Large intestine (tissue), 3 donors: ENCODE data around the gene TRAK2. TPM values are rescaled to one million over a fixed set of nuclear protein-coding genes. Genes with fewer than 3 reads are reported as not detected.
A peak's percentile ranks its signal among the peaks of the same experiment; 100 is the strongest.

Experiments used
- DNase-seq, 2 donors: peaks; one replicate each; pipeline versions ENCODE4 v3.0.0 to v3.0.0-alpha.2; 2013
- H3K27ac ChIP-seq: one replicate; pipeline ENCODE4 v1.5.1; 2013; ENCODE audit warnings: low read length
- H3K27me3 ChIP-seq: 2 replicates; pipeline ENCODE4 v1.6.1; 2013; ENCODE audit warnings: low read length; ENCODE audit not compliant: control insufficient read depth, insufficient read depth
- H3K36me3 ChIP-seq: 2 replicates; pipeline ENCODE4 v1.6.1; 2013; ENCODE audit warnings: low read length; ENCODE audit not compliant: control insufficient read depth, insufficient read depth
- H3K4me1 ChIP-seq: one replicate; pipeline ENCODE4 v1.6.1; 2013; ENCODE audit warnings: low read length; ENCODE audit not compliant: control insufficient read depth, insufficient read depth
- H3K4me3 ChIP-seq: one replicate; pipeline ENCODE4 v1.5.1; 2013; ENCODE audit warnings: low read length
- H3K9me3 ChIP-seq: one replicate; pipeline ENCODE4 v1.6.1; 2013; ENCODE audit warnings: mild to moderate bottlenecking, low read depth, low read length, moderate library complexity; ENCODE audit not compliant: control insufficient read depth
- WGBS: methylation state at CpG from one replicate; pipeline ENCODE4 v1.1.5; 2013; ENCODE audit warnings: low lambda C conversion rate; ENCODE audit not compliant: insufficient coverage; 5-methylcytosine and 5-hydroxymethylcytosine counted together
- polyA plus RNA-seq: library from polyadenylated mRNA; unstranded; fragments of 120-200 nt; gene quantifications from one replicate; pipeline ENCODE4 v1.2.1, GENCODE V29; 2013

The TRAK2 gene
- polyA plus RNA-seq, 1 donor: 24.5 TPM

GRCh38 chr2:201471732-201472393 is 20.6 kb upstream of the TRAK2 start:
- H3K9me3 ChIP-seq: no peaks in the 10 kb centered on the region
- no peaks in the 10 kb centered on the region for H3K27me3 ChIP-seq
- no peak overlapping the region for H3K4me3 ChIP-seq
- no peak overlapping the region for H3K27ac ChIP-seq
- 100% methylated on average over 2 of the region's 3 CpGs for WGBS
- peaks cover 2% of the 10 kb centered on the region for H3K4me1 ChIP-seq
- DNase-seq: no peak
- H3K36me3 ChIP-seq: peaks cover 41% of the 10 kb centered on the region

DNA sequence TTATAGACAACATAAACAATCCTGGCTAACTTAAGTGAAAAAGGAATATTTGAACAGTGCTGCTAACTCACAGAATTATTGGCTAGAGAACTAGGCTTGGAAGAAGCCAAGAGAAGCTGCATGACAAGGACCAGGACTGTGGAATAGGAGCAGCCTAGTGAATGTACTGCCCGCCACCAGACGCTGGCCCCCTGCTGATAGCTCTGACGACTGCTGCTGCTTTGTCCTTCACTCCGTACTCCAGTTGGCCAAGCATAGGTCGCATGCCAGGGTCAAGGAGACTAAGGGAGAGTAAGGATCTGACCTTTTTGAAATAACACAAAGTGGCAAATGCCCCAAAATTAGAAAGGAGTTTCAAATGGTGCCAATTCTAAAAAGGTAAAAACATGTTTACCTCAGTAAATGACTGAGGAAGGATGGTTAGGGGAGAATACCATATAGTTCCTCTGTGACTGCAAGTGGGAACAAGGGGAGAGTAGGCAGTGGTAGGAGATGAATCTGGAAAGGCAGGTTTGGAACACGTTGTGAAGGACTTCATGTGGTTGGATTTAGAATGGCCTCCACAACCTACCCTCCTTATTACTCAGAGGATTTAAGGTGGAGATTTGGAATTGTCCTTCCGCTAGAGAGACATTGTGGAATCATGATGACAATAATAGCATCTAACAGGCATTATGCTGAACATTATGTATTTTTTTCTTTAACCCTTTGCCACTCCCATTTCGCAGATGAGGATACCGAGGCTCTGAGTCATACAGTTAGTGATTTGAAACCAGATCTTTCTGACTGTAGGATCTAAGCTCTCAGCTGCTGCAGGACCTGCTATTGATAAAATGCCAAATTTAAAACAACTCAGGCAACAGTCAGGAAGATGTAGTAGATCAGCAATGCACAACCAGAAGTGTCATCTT is 19.8 kb upstream of the TRAK2 start:
- WGBS: 100% methylated on average over 1 of the region's 9 CpGs
- no peaks in the 10 kb centered on the region for H3K9me3 ChIP-seq
- no peak overlapping the region for H3K27ac ChIP-seq
- no peak for DNase-seq
- H3K27me3 ChIP-seq: no peaks in the 10 kb centered on the region
- no peak overlapping the region for H3K4me3 ChIP-seq
- peaks cover 42% of the 10 kb centered on the region for H3K36me3 ChIP-seq
- peaks cover 9% of the 10 kb centered on the region for H3K4me1 ChIP-seq

DNA sequence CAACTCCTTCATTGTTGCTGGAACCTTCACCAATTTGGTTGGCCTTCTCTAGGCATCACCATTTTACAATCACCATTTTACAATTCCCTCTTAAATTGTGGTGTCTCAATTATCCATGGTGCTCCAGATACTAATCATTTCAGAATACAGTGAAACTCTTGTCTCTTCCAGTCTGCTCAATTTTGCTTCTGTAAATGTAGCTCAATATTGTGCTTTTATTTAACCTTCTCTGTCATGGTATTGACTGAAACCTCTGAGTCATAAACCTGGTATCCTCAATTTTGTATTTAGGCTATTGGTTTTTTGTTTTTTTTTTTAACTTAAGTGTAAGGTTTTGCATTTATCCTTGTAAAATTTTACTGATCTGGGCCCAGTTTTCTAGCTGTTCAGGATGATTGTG is 16.4 kb upstream of the TRAK2 start:
- Histone ChIP-seq H3K4me3 (no peak overlapping the region), H3K27ac (no peak overlapping the region), H3K27me3 (no peaks in the 10 kb centered on the region), H3K4me1 (peaks cover 32% of the 10 kb centered on the region), H3K9me3 (no peaks in the 10 kb centered on the region), H3K36me3 (peaks cover 39% of the 10 kb centered on the region)
- DNase-seq: no peak

- WGBS: no CpG with 5 or more reads among the region's 3 CpGs
- H3K36me3 ChIP-seq: peaks cover 33% of the 10 kb centered on the region
- H3K27ac ChIP-seq: peak overlapping the region; percentile 48
- DNase-seq: peak in 1 of 2 donors; percentile 53
- H3K4me3 ChIP-seq: no peak overlapping the region
- no peaks in the 10 kb centered on the region for H3K27me3 ChIP-seq
- H3K4me1 ChIP-seq: peaks cover 32% of the 10 kb centered on the region
- no peaks in the 10 kb centered on the region for H3K9me3 ChIP-seq
These were observed 14.9 kb upstream of the TRAK2 start for GRCh38 chr2:201466050-201466675.

- H3K27me3 ChIP-seq: no peaks in the 10 kb centered on the region
- H3K4me3 ChIP-seq: no peak overlapping the region
- peaks cover 29% of the 10 kb centered on the region for H3K36me3 ChIP-seq
- peak overlapping the region; percentile 48 for H3K27ac ChIP-seq
- H3K4me1 ChIP-seq: peaks cover 32% of the 10 kb centered on the region
- DNase-seq: peak in 1 of 2 donors; percentile 82
- no peaks in the 10 kb centered on the region for H3K9me3 ChIP-seq
- no CpG with 5 or more reads among the region's 2 CpGs for WGBS
These were observed 14.3 kb upstream of the TRAK2 start for GRCh38 chr2:201465524-201465971.

- Histone ChIP-seq H3K4me3 (no peak overlapping the region), H3K36me3 (peaks cover 33% of the 10 kb centered on the region), H3K4me1 (peaks cover 32% of the 10 kb centered on the region), H3K27me3 (no peaks in the 10 kb centered on the region), H3K27ac (peak overlapping the region; percentile 48), H3K9me3 (no peaks in the 10 kb centered on the region)
- DNase-seq: peak in 1 of 2 donors; percentile 23
- no CpG with 5 or more reads among the region's 1 CpG for WGBS
These were observed 13.3 kb upstream of the TRAK2 start for GRCh38 chr2:201464547-201464946.

GRCh38 chr2:201460532-201460931 is 9.3 kb upstream of the TRAK2 start:
- peaks cover 25% of the 10 kb centered on the region for H3K4me1 ChIP-seq
- no peak overlapping the region for H3K27ac ChIP-seq
- DNase-seq: no peak
- no peaks in the 10 kb centered on the region for H3K27me3 ChIP-seq
- no peak overlapping the region for H3K4me3 ChIP-seq
- WGBS: 80% methylated on average over 1 of the region's 1 CpG
- peaks cover 40% of the 10 kb centered on the region for H3K36me3 ChIP-seq
- H3K9me3 ChIP-seq: no peaks in the 10 kb centered on the region

- no peaks in the 10 kb centered on the region for H3K27me3 ChIP-seq
- H3K36me3 ChIP-seq: peaks cover 25% of the 10 kb centered on the region
- peaks cover 10% of the 10 kb centered on the region for H3K4me1 ChIP-seq
- H3K27ac ChIP-seq: peak overlapping the region; percentile 58
- DNase-seq: peak in 1 of 2 donors; percentile 28
- no peaks in the 10 kb centered on the region for H3K9me3 ChIP-seq
- H3K4me3 ChIP-seq: no peak overlapping the region
These were observed 7.1 kb upstream of the TRAK2 start for GRCh38 chr2:201458381-201458780.

- Histone ChIP-seq H3K4me1 (peaks cover 16% of the 10 kb centered on the region), H3K4me3 (peak overlapping the region; percentile 97), H3K36me3 (peaks cover 4% of the 10 kb centered on the region), H3K27me3 (no peaks in the 10 kb centered on the region), H3K27ac (peak overlapping the region; percentile 83), H3K9me3 (no peaks in the 10 kb centered on the region)
- DNase-seq: peak in 1 of 2 donors; percentile 29
- 29% methylated on average over 1 of the region's 6 CpGs for WGBS
These were observed 1.8 kb upstream of the TRAK2 start for GRCh38 chr2:201452922-201453643.
